SIG-M5 treated with dmso at 0.1 percent for 504 hours (cell line): ENCODE results near the gene MGAT4B.

ENCODE experiments used
- DNase-seq: peaks from one replicate; lab custom pipeline; 2025; ENCODE audit not compliant: unreplicated experiment; lab: John Stamatoyannopoulos, UW

The MGAT4B gene

GRCh38 chr5:179749857-179750508 lies 56.7 kb downstream of the MGAT4B start:
- no peak for DNase-seq

GRCh38 chr5:179747811-179748210 lies 58.9 kb downstream of the MGAT4B start:
- no peak for DNase-seq
